Tibial nerve (tissue), 4 donors: ENCODE data around the gene FARP1.

Source experiments
- CTCF ChIP-seq, 5 experiments: fragments of 200-600 bp in 3 of 5; fragments of 450-650 bp in 2 of 5; sonication (generic) in 3 of 5; IDR thresholded peaks; one replicate each; pipeline ENCODE4 v1.5.1; 2016 to 2019; ENCODE audit warnings: antibody characterized with exemption in 5 of 5, mild to moderate bottlenecking in 3 of 5, moderate library complexity in 2 of 5
- EP300 ChIP-seq, 2 donors: sonication (generic); formaldehyde crosslinking; IDR thresholded peaks; one replicate each; pipeline ENCODE4 v1.6.1; 2017; ENCODE audit warnings: antibody characterized with exemption in 2 of 2, mild to moderate bottlenecking in 1 of 2
- POLR2A ChIP-seq, 2 donors: fragments of 450-650 bp; IDR thresholded peaks; one replicate each; pipeline ENCODE4 v1.6.1; 2017; ENCODE audit warnings: antibody characterized with exemption in 2 of 2, mild to moderate bottlenecking in 2 of 2, moderate library complexity in 2 of 2

GRCh38 chr13:98150832-98151479 is 8.1 kb downstream of the FARP1 start:
- TF ChIP-seq CTCF (IDR thresholded peaks at IDR 0.05) (no peak), EP300 (IDR thresholded peaks at IDR 0.05) (no peak), POLR2A (IDR thresholded peaks at IDR 0.05) (no peak)
